Common myeloid progenitor, CD34-positive (primary cell): Measurements from ENCODE around the gene RTL3. TPM values are rescaled to one million over a fixed set of nuclear protein-coding genes. Genes with fewer than 3 reads are reported as not detected.

Experiments
- CTCF ChIA-PET: fragments of 350-600 bp; sonication (Branson Sonifier 250); formaldehyde crosslinking; loops from one replicate; lab custom pipeline; 2021; ENCODE audit warnings: antibody characterized with exemption; lab: Charles Lee
- POLR2A ChIA-PET: fragments of 350-600 bp; sonication (Branson Sonifier 250); formaldehyde crosslinking; loops from one replicate; lab custom pipeline; 2021; ENCODE audit warnings: antibody characterized with exemption; lab: Charles Lee
- DNase-seq, 3 donors: peaks; one replicate each; pipeline versions ENCODE4 v3.0.0 to v3.0.0-alpha.2; 2013
- H3K27ac ChIP-seq, 2 experiments: 1 replicate in 1 of 2; 2 replicates in 1 of 2; pipeline ENCODE4 v1.7.0; 2013; ENCODE audit warnings: inconsistent platforms in 2 of 2, low read length in 2 of 2, mild to moderate bottlenecking in 2 of 2, low read depth in 1 of 2, moderate library complexity in 1 of 2; ENCODE audit not compliant: severe bottlenecking in 2 of 2, insufficient read depth in 1 of 2, poor library complexity in 1 of 2
- H3K27me3 ChIP-seq, 5 experiments: replicated peaks in 2 of 5; 1 replicate in 3 of 5; 2 replicates in 2 of 5; pipeline versions ENCODE4 v1.6.1 to v1.7.0; 2013; ENCODE audit warnings: low read length in 4 of 5, mild to moderate bottlenecking in 2 of 5, moderate library complexity in 2 of 5, inconsistent platforms in 1 of 5; ENCODE audit not compliant: insufficient read depth in 5 of 5, control insufficient read depth in 4 of 5
- H3K36me3 ChIP-seq, 4 experiments: 1 replicate in 2 of 4; 2 replicates in 2 of 4; pipeline versions ENCODE4 v1.6.1 to v1.7.0; 2013; ENCODE audit warnings: low read length in 3 of 4, control low read depth in 1 of 4, mild to moderate bottlenecking in 1 of 4; ENCODE audit not compliant: control insufficient read depth in 4 of 4, insufficient read depth in 4 of 4
- H3K4me1 ChIP-seq, 4 experiments: 1 replicate in 3 of 4; 2 replicates in 1 of 4; pipeline versions ENCODE4 v1.6.1 to v1.7.1; 2013; ENCODE audit warnings: low read length in 3 of 4, mild to moderate bottlenecking in 3 of 4, control low read depth in 1 of 4, inconsistent platforms in 1 of 4, moderate library complexity in 1 of 4; ENCODE audit not compliant: control insufficient read depth in 4 of 4, insufficient read depth in 4 of 4; ENCODE audit errors: control extremely low read depth in 1 of 4
- H3K4me3 ChIP-seq, 7 experiments: 1 replicate in 4 of 7; 2 replicates in 3 of 7; pipeline versions ENCODE4 v1.5.1 to v1.7.0; 2013; ENCODE audit warnings: mild to moderate bottlenecking in 7 of 7, low read length in 6 of 7, moderate library complexity in 6 of 7, inconsistent platforms in 2 of 7, low read depth in 2 of 7, control low read depth in 1 of 7; ENCODE audit not compliant: insufficient read depth in 4 of 7, control insufficient read depth in 1 of 7; ENCODE audit errors: extremely low read depth in 1 of 7
- H3K9me3 ChIP-seq, 5 experiments: 1 replicate in 4 of 5; 2 replicates in 1 of 5; pipeline versions ENCODE4 v1.6.1 to v1.7.1; 2013; ENCODE audit warnings: low read length in 4 of 5, mild to moderate bottlenecking in 2 of 5, inconsistent platforms in 1 of 5, low read depth in 1 of 5, moderate library complexity in 1 of 5; ENCODE audit not compliant: control insufficient read depth in 4 of 5, insufficient read depth in 2 of 5; ENCODE audit errors: control extremely low read depth in 1 of 5
- WGBS: methylation state at CpG from one replicate; pipeline ENCODE4 v1.1.5; 2013; ENCODE audit not compliant: insufficient coverage; 5-methylcytosine and 5-hydroxymethylcytosine counted together
- polyA plus RNA-seq: library from polyadenylated mRNA; unstranded; fragments of 120-200 nt; gene quantifications from one replicate; pipeline ENCODE4 v1.2.1, GENCODE V29; 2013

The RTL3 gene
- not detected for polyA plus RNA-seq

GRCh38 chrX:78658845-78659744 is at the start of gene RTL3:
RTL3 (minus strand) TSS chrX:78659328; CDS start chrX:78658420, 908 bp downstream.
- Histone ChIP-seq H3K27ac (no peak within 1 kb of the TSS), H3K9me3 (no peaks in the 10 kb centered on the region), H3K27me3 (peaks cover 0 to 4% (median 0%) of the 10 kb centered on the region in 5 experiments), H3K4me1 (peaks cover 2 to 29% (median 12%) of the 10 kb centered on the region in 4 experiments), H3K36me3 (no peaks in the 10 kb centered on the region), H3K4me3 (no peak within 1 kb of the TSS)
- no CpG with 5 or more reads among the region's 3 CpGs for WGBS
- ChIA-PET CTCF (no interaction called here), POLR2A (no interaction called here)
- DNase-seq, result peak in 2 of 3 donors; percentile 49 to 52

DNA sequence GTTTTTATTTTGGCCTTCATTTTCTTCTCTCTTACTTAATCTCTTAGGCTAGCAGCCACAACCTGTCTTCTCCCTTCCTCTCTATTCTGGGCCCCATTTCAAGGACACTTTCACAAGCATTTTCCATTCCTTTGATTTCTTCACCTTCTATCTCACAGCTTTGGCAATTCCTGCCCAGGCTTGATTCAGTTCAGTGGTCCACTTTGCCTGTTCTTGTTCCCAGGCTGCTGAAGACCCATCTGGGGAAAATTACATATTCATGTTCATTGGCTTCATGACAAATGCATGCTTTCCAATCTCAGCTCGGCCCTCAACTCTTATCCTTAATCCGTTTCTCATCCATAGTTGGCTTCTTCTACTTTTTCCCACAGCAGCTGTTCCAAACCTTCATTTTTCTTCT is 49.7 kb upstream of the RTL3 start:
- no peak overlapping the region for H3K4me3 ChIP-seq
- 77% methylated on average over 2 of the region's 2 CpGs for WGBS
- CTCF ChIA-PET, result no interaction called here

GRCh38 chrX:78708262-78708661 is 49.1 kb upstream of the RTL3 start:
- 0% methylated on average over 1 of the region's 2 CpGs for WGBS
- H3K9me3 ChIP-seq, result no peaks in the 10 kb centered on the region
- no peak overlapping the region for H3K27ac ChIP-seq
- ChIA-PET POLR2A (no interaction called here), CTCF (interaction anchor here (0.6 kb wide), 1 partner anchor 398 kb away, joined by 3 read pairs; no protein-coding TSS in a partner anchor)
- H3K4me1 ChIP-seq, result peaks cover 0 to 3% (median 0%) of the 10 kb centered on the region in 4 experiments
- no peak overlapping the region for H3K4me3 ChIP-seq
- DNase-seq, result peak; percentile 14 to 35 (median 29)
- H3K36me3 ChIP-seq, result no peaks in the 10 kb centered on the region
- no peaks in the 10 kb centered on the region for H3K27me3 ChIP-seq

More for the DNA sequence above, 49.7 kb upstream of the RTL3 start:
- no peaks in the 10 kb centered on the region for H3K9me3 ChIP-seq
- POLR2A ChIA-PET, result no interaction called here
- H3K36me3 ChIP-seq, result no peaks in the 10 kb centered on the region
- DNase-seq, result no peak
- no peaks in the 10 kb centered on the region for H3K27me3 ChIP-seq
- H3K4me1 ChIP-seq, result peaks cover 0 to 3% (median 0%) of the 10 kb centered on the region in 4 experiments
- H3K27ac ChIP-seq, result no peak overlapping the region

- ChIA-PET CTCF (no interaction called here), POLR2A (no interaction called here)
- Histone ChIP-seq H3K36me3 (no peaks in the 10 kb centered on the region), H3K9me3 (no peaks in the 10 kb centered on the region), H3K27ac (no peak overlapping the region), H3K4me3 (no peak overlapping the region), H3K27me3 (no peaks in the 10 kb centered on the region), H3K4me1 (no peaks in the 10 kb centered on the region)
- whole genome bisulfite sequencing, result 25% methylated on average over 1 of the region's 2 CpGs
- DNase-seq, result no peak
Observed at GRCh38 chrX:78706071-78706470, 46.9 kb upstream of the RTL3 start.

GRCh38 chrX:78693536-78693935 is 34.4 kb upstream of the RTL3 start:
- 100% methylated on average over 2 of the region's 3 CpGs for WGBS
- Histone ChIP-seq H3K9me3 (no peaks in the 10 kb centered on the region), H3K4me3 (no peak overlapping the region), H3K4me1 (no peaks in the 10 kb centered on the region), H3K27me3 (no peaks in the 10 kb centered on the region), H3K36me3 (no peaks in the 10 kb centered on the region), H3K27ac (no peak overlapping the region)
- POLR2A ChIA-PET, result no interaction called here
- no peak for DNase-seq
- CTCF ChIA-PET, result no interaction called here

GRCh38 chrX:78693012-78693411 is 33.9 kb upstream of the RTL3 start:
- Histone ChIP-seq H3K4me3 (no peak overlapping the region), H3K4me1 (no peaks in the 10 kb centered on the region), H3K27ac (no peak overlapping the region), H3K9me3 (no peaks in the 10 kb centered on the region), H3K27me3 (no peaks in the 10 kb centered on the region), H3K36me3 (no peaks in the 10 kb centered on the region)
- no peak for DNase-seq
- CTCF ChIA-PET, result no interaction called here
- POLR2A ChIA-PET, result no interaction called here
- 60% methylated on average over 1 of the region's 3 CpGs for WGBS

- no peak overlapping the region for H3K27ac ChIP-seq
Observed at GRCh38 chrX:78687586-78687985, 28.5 kb upstream of the RTL3 start.

More at GRCh38 chrX:78687586-78687985, 28.5 kb upstream of the RTL3 start:
- Histone ChIP-seq H3K27me3 (no peaks in the 10 kb centered on the region), H3K4me1 (no peaks in the 10 kb centered on the region), H3K4me3 (no peak overlapping the region), H3K9me3 (no peaks in the 10 kb centered on the region), H3K36me3 (no peaks in the 10 kb centered on the region)
- no CpG with 5 or more reads among the region's 2 CpGs for WGBS
- peak in 2 of 3 donors; percentile 49 to 59 for DNase-seq
- ChIA-PET POLR2A (no interaction called here), CTCF (no interaction called here)
